ENCODE data around the gene ATP6V0B. TPM values are rescaled to one million over a fixed set of nuclear protein-coding genes. Genes with fewer than 3 reads are reported as not detected.

The ATP6V0B gene
- total and polyA plus RNA-seq, 2 of the 8 experiments (the other 6 are each of a cell fraction or from before 2014, with no cell fraction given) = 105 to 308 TPM

GRCh38 chr1:43969416-43969745 is 5.4 kb upstream of the ATP6V0B start:
- H3K23ac ChIP-seq (ENCODE audit: insufficient read length) = no peak overlapping the region
- no peak for DNase-seq (ENCODE audit: low read depth in 1 of 2, low spot score in 2 of 2)
- H4K20me1 ChIP-seq (replicated peaks in 1 of 2; ENCODE audit: control insufficient read depth in 1 of 2, insufficient read depth in 2 of 2, low read length in 2 of 2) = peaks cover 2 to 7% of the 10 kb centered on the region in 2 experiments
- H3K79me1 ChIP-seq (ENCODE audit: low read depth, low read length) = 0 out of 2 replicates have a peak, but pooled peaks cover 4% of the 10 kb centered on the region
- peak overlapping the region; percentile 27 for H3K4ac ChIP-seq (replicated peaks; ENCODE audit: insufficient read length, low read depth, low read length)
- peak overlapping the region in 3 of 4 experiments; percentile 35 to 100 (median 95); a peak in 5 of 8 replicates for H3K4me3 ChIP-seq (ENCODE audit: extremely low read depth in 1 of 4, insufficient read depth in 2 of 4, low read depth in 3 of 4, low read length in 4 of 4)
- no peak overlapping the region for H4K5ac ChIP-seq (ENCODE audit: insufficient read length, low read depth, low read length)
- no peak overlapping the region for H3K9ac ChIP-seq (replicated peaks in 1 of 4; ENCODE audit: extremely low read depth in 1 of 4, low read depth in 3 of 4, low read length in 3 of 4)
- 55% methylated on average over 7 of the region's 7 CpGs; no CpG with 5 or more reads in 1 of the 2 experiments for WGBS, 2 experiments (ENCODE audit: extremely low coverage in 1 of 2, insufficient coverage in 1 of 2, insufficient read length in 1 of 2, insufficient replicate concordance in 2 of 2, low coverage in 1 of 2, low lambda C conversion rate in 2 of 2, missing lambda C conversion rate in 1 of 2)
- peaks cover 18% of the 10 kb centered on the region for H3K23me2 ChIP-seq (ENCODE audit: low read depth, low read length)
- no peak overlapping the region for H2BK12ac ChIP-seq (ENCODE audit: low read depth, low read length)
- no peak overlapping the region for H2BK5ac ChIP-seq (ENCODE audit: low read depth, low read length)
- no peaks in the 10 kb centered on the region for H3K27me3 ChIP-seq (replicated peaks in 1 of 4; ENCODE audit: control insufficient read depth in 3 of 4, extremely low read depth in 1 of 4, insufficient read depth in 3 of 4, low read length in 3 of 4)
- H3K4me2 ChIP-seq (ENCODE audit: insufficient read depth in 1 of 2, low read depth in 2 of 2, low read length in 2 of 2) = peak overlapping the region; percentile 64 to 69
- no peak overlapping the region for H2AFZ ChIP-seq (ENCODE audit: low read length)
- H3K56ac ChIP-seq (replicated peaks; ENCODE audit: insufficient read length, low read depth, low read length) = no peak overlapping the region
- no peak overlapping the region for H3K27ac ChIP-seq (ENCODE audit: low read depth, low read length)
- peaks cover 0 to 12% of the 10 kb centered on the region in 2 experiments; a peak in 2 of 4 replicates for H3K79me2 ChIP-seq (ENCODE audit: control insufficient read depth in 1 of 2, insufficient read depth in 2 of 2, low read length in 2 of 2)
- CTCF ChIA-PET (ENCODE audit: partially characterized antibody) = interaction anchor here (1.2 to 9.2 kb wide), 8 partner anchors 14 to 205 kb away, joined by 4 to 79 read pairs (median 6); partner anchors contain the start of gene IPO13
- FAIRE-seq = no peak
- no peak overlapping the region for H4K91ac ChIP-seq (replicated peaks; ENCODE audit: insufficient read length, low read length)
- no peak overlapping the region for H4K8ac ChIP-seq (ENCODE audit: extremely low read depth, insufficient read depth, low read length)
- H3K4me1 ChIP-seq (replicated peaks in 1 of 4; ENCODE audit: control insufficient read depth in 3 of 4, insufficient read depth in 4 of 4, low read length in 3 of 4) = peaks cover 0 to 10% (median 5%) of the 10 kb centered on the region in 4 experiments; a peak in 5 of 7 replicates
- POLR2A ChIA-PET (ENCODE audit: partially characterized antibody) = interaction anchor here (1.3 to 12.9 kb wide), 5 partner anchors 10 to 22 kb away, joined by 5 to 189 read pairs (median 10); partner anchors contain the start of genes CCDC24 and IPO13
- H3K36me3 ChIP-seq (ENCODE audit: control insufficient read depth in 2 of 4, insufficient read depth in 4 of 4, low read length in 3 of 4) = peaks cover 0 to 14% (median 8%) of the 10 kb centered on the region in 4 experiments; a peak in 4 of 8 replicates
- H2BK15ac ChIP-seq (ENCODE audit: low read length) = no peak overlapping the region
- no peak overlapping the region for H2AK5ac ChIP-seq (ENCODE audit: low read depth, low read length)
- H2BK120ac ChIP-seq (replicated peaks; ENCODE audit: low read depth, low read length) = no peak overlapping the region
- H2BK20ac ChIP-seq (ENCODE audit: low read length) = no peak overlapping the region
- H3K9me3 ChIP-seq (ENCODE audit: insufficient read depth in 2 of 2, low read depth in 1 of 2, low read length in 1 of 2) = no peaks in the 10 kb centered on the region
- no peak overlapping the region for H3K18ac ChIP-seq (ENCODE audit: extremely low read depth, low read length)
- no peak overlapping the region for H3K14ac ChIP-seq (ENCODE audit: insufficient read length)
- TF ChIP-seq SIX5 (IDR thresholded peaks at IDR 0.05; ENCODE audit: low read depth, low read length) = no peak
- no peak for TF ChIP-seq JUN (IDR thresholded peaks at IDR 0.05; ENCODE audit: low read depth, low read length)
- no peak for TF ChIP-seq SIRT6 (IDR thresholded peaks at IDR 0.05; ENCODE audit: low read length)
- TF ChIP-seq SP2 (IDR thresholded peaks at IDR 0.05; ENCODE audit: low read length) = no peak
- TF ChIP-seq CHD1 (IDR thresholded peaks at IDR 0.05; ENCODE audit: low read depth, low read length) = no peak
- TF ChIP-seq BRCA1 (IDR thresholded peaks at IDR 0.05; ENCODE audit: low read depth, low read length) = no peak
- TF ChIP-seq KDM1A (IDR thresholded peaks at IDR 0.05; ENCODE audit: borderline replicate concordance, low read length) = no peak
- no peak for TF ChIP-seq EGR1 (IDR thresholded peaks at IDR 0.05; ENCODE audit: borderline replicate concordance, low read depth, low read length)
- no peak for TF ChIP-seq RNF2 (IDR thresholded peaks at IDR 0.05; ENCODE audit: borderline replicate concordance, low read depth, low read length, missing control alignments, poor library complexity, severe bottlenecking)
- TF ChIP-seq CHD2 (IDR thresholded peaks at IDR 0.05; ENCODE audit: low read length) = no peak
- TF ChIP-seq CTBP2 (IDR thresholded peaks at IDR 0.05; ENCODE audit: borderline replicate concordance, insufficient read depth, insufficient read length, low read length) = no peak
- no peak for TF ChIP-seq FOSL1 (IDR thresholded peaks at IDR 0.05; ENCODE audit: insufficient read depth, low read depth, low read length)
- no peak for TF ChIP-seq RFX5 (IDR thresholded peaks at IDR 0.05; ENCODE audit: borderline replicate concordance, low read depth, low read length)
